Right lobe of liver (tissue), 4 donors: ENCODE data around the gene YDJC.

Experiments used
- POLR2A ChIP-seq: fragments of 450-650 bp; IDR thresholded peaks from one replicate; pipeline ENCODE4 v1.6.1; 2017; ENCODE audit warnings: antibody characterized with exemption, mild to moderate bottlenecking
- TF ChIP-seq, protein P1 (sequence below), 4 donors: fragments of 200-600 bp in 3 of 4; fragments of 450-650 bp in 1 of 4; IDR thresholded peaks; one replicate each; pipeline versions ENCODE4 v1.5.1 to v1.8.0; 2016 to 2022; ENCODE audit warnings: antibody characterized with exemption in 4 of 4, mild to moderate bottlenecking in 2 of 4
- donor health status: DM: no; HTN: no; CAD: no.
- donor health status: DM: no; HTN: no; CAD: no.
- donor health status: DM: no; HTN: yes; CAD: no.

- TF ChIP-seq, protein P1, sequence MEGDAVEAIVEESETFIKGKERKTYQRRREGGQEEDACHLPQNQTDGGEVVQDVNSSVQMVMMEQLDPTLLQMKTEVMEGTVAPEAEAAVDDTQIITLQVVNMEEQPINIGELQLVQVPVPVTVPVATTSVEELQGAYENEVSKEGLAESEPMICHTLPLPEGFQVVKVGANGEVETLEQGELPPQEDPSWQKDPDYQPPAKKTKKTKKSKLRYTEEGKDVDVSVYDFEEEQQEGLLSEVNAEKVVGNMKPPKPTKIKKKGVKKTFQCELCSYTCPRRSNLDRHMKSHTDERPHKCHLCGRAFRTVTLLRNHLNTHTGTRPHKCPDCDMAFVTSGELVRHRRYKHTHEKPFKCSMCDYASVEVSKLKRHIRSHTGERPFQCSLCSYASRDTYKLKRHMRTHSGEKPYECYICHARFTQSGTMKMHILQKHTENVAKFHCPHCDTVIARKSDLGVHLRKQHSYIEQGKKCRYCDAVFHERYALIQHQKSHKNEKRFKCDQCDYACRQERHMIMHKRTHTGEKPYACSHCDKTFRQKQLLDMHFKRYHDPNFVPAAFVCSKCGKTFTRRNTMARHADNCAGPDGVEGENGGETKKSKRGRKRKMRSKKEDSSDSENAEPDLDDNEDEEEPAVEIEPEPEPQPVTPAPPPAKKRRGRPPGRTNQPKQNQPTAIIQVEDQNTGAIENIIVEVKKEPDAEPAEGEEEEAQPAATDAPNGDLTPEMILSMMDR (IDR thresholded peaks at IDR 0.05): no peak
- no peak for TF ChIP-seq POLR2A
Observed at GRCh38 chr22:21633481-21633880, 3.7 kb upstream of the YDJC start.
